MCF 10A (cell line): ENCODE measurements around the gene LDHAL6B. TPM values are rescaled to one million over a fixed set of nuclear protein-coding genes. Genes with fewer than 3 reads are reported as not detected.

Experiments
- BruUV-seq: library from RNA; stranded (reverse); fragments of 400-500 nt; replicated peaks from 2 replicates; lab custom pipeline; 2021; lab: Mats Ljungman, UMichigan
- CTCF ChIA-PET: fragments of 300-600 bp; sonication (Branson Sonifier 250); formaldehyde crosslinking; extraction: SDS; loops from one replicate; lab custom pipeline; 2021; ENCODE audit warnings: antibody characterized with exemption, inconsistent platforms; lab: Yijun Ruan, JAX
- POLR2A ChIA-PET: fragments of 300-600, 350-650 bp; sonication (Branson Sonifier 250); formaldehyde crosslinking; extraction: SDS; loops from one replicate; lab custom pipeline; 2020; ENCODE audit warnings: antibody characterized with exemption, inconsistent platforms; lab: Yijun Ruan, JAX
- DNase-seq: peaks from one replicate; pipeline ENCODE4 v3.0.0-alpha.2; 2018; ENCODE audit not compliant: unreplicated experiment
- H3K27ac Mint-ChIP-seq: one replicate; pipeline ENCODE4 v1.8.0; 2022; ENCODE audit warnings: mild to moderate bottlenecking, low read depth, mixed read lengths; ENCODE audit not compliant: unreplicated experiment
- H3K27me3 Mint-ChIP-seq: one replicate; pipeline ENCODE4 v1.8.0; 2022; ENCODE audit warnings: mixed read lengths; ENCODE audit not compliant: insufficient read depth, unreplicated experiment
- H3K36me3 Mint-ChIP-seq: one replicate; pipeline ENCODE4 v1.8.0; 2022; ENCODE audit warnings: mild to moderate bottlenecking, moderate library complexity, mixed read lengths; ENCODE audit not compliant: insufficient read depth, unreplicated experiment
- H3K4me1 Mint-ChIP-seq: one replicate; pipeline ENCODE4 v1.8.0; 2022; ENCODE audit warnings: mixed read lengths; ENCODE audit not compliant: insufficient read depth, unreplicated experiment
- H3K4me3 Mint-ChIP-seq: one replicate; pipeline ENCODE4 v1.8.0; 2022; ENCODE audit warnings: mild to moderate bottlenecking, moderate library complexity, mixed read lengths; ENCODE audit not compliant: unreplicated experiment
- H3K9me3 Mint-ChIP-seq: one replicate; pipeline ENCODE4 v1.8.0; 2022; ENCODE audit warnings: mixed read lengths; ENCODE audit not compliant: unreplicated experiment
- intact Hi-C: fragments of 100-400 bp; cut with micrococcal nuclease; formaldehyde crosslinking; loops from 2 replicates; pipeline ENCODE4 v1.14.1; 2022
- total RNA-seq: library from RNA; stranded (reverse); gene quantifications from 2 replicates; pipeline ENCODE4 v1.2.3, GENCODE V29; 2022
- TF ChIP-seq, protein P1 (sequence below): fragments of 200-600 bp; IDR thresholded peaks from one replicate; pipeline ENCODE4 v1.8.0; 2022; ENCODE audit warnings: antibody characterized with exemption, mild to moderate bottlenecking; ENCODE audit not compliant: unreplicated experiment

Gene LDHAL6B
- total RNA-seq, 1 experiment from 2014 or later, result not detected

DNA sequence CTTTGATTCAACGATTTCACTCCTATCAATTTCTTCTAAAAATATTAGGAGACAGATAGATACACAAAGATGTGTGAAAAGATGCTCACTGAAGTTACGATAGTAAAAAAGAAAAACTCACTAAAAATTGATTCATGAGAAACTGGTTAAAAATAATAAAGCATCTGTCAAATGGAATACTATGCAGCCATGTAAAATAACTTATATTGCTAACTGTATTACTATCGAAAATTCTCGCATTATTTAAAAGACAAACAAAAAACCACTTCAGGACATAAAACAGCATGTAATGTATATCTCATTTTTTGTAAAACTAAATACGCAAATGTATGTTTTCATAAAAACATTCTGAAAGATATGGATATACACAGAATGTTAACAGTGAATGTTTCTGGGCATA is 33.4 kb upstream of the LDHAL6B start:
- peaks cover 35% of the 10 kb centered on the region for H3K4me1 Mint-ChIP-seq
- intact Hi-C loops, result loop anchor here (10.0 kb wide), 1 partner anchor 62 kb away; no protein-coding TSS in a partner anchor
- peaks cover 31% of the 10 kb centered on the region for H3K36me3 Mint-ChIP-seq

DNA sequence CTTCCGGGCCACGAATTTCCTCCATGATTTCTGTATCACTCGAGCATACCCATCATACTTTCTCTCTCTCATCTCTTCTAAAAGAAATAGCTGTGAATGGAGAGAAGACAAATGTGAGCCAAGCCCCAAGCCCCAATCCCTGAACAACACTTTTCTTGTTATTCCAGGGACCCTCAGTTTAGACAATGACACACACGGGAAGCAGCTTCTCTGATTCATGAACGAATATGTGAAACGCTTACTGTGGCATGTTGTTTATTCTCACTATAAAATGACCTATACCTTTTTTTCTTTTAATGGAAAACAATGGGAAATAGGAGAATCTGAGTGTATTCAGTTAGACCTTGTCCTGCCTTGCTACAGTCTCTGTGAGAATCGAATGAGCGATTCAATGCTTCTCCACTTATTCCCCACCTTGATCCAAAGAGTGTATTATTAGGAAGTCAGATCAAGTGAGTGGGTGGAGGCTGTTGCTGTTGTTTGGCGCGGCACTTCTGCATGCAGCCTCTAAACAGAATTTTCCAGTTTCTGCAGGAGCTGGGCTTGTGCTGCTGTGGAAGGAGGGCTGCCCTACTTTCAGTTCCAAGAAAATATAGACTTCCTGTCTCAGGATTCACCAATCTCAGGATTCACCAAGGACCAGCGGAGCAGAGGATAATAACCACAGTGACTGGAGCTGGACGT is 32.4 kb upstream of the LDHAL6B start:
- ChIA-PET CTCF (interaction anchor here (0.5 to 2.3 kb wide), 22 partner anchors 9 to 355 kb away, joined by 3 to 11 read pairs (median 3); no protein-coding TSS in a partner anchor), POLR2A (interaction anchor here (0.6 to 2.1 kb wide), 8 partner anchors 8 to 198 kb away, joined by 3 to 26 read pairs (median 4); partner anchors contain the start of gene MYO1E)
- intact Hi-C loops, result loop anchor here (10.0 kb wide), 1 partner anchor 61 kb away; no protein-coding TSS in a partner anchor
- TF ChIP-seq, protein P1, sequence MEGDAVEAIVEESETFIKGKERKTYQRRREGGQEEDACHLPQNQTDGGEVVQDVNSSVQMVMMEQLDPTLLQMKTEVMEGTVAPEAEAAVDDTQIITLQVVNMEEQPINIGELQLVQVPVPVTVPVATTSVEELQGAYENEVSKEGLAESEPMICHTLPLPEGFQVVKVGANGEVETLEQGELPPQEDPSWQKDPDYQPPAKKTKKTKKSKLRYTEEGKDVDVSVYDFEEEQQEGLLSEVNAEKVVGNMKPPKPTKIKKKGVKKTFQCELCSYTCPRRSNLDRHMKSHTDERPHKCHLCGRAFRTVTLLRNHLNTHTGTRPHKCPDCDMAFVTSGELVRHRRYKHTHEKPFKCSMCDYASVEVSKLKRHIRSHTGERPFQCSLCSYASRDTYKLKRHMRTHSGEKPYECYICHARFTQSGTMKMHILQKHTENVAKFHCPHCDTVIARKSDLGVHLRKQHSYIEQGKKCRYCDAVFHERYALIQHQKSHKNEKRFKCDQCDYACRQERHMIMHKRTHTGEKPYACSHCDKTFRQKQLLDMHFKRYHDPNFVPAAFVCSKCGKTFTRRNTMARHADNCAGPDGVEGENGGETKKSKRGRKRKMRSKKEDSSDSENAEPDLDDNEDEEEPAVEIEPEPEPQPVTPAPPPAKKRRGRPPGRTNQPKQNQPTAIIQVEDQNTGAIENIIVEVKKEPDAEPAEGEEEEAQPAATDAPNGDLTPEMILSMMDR, result no peak
- no peaks in the 10 kb centered on the region for H3K27me3 Mint-ChIP-seq
- H3K36me3 Mint-ChIP-seq, result peaks cover 42% of the 10 kb centered on the region
- H3K27ac Mint-ChIP-seq, result peak overlapping the region; percentile 93
- H3K4me1 Mint-ChIP-seq, result peaks cover 30% of the 10 kb centered on the region
- BruUV-seq, result no TSS peak
- H3K4me3 Mint-ChIP-seq, result no peak overlapping the region
- no peaks in the 10 kb centered on the region for H3K9me3 Mint-ChIP-seq
- DNase-seq, result no peak

More for the DNA sequence above, 33.4 kb upstream of the LDHAL6B start:
- CTCF ChIA-PET, result interaction anchor here (1.3 to 2.3 kb wide), 4 partner anchors 8 to 321 kb away, joined by 3 to 11 read pairs (median 6); no protein-coding TSS in a partner anchor
- DNase-seq, result no peak
- TF ChIP-seq, protein P1, result no peak
- no peaks in the 10 kb centered on the region for H3K9me3 Mint-ChIP-seq
- BruUV-seq, result no TSS peak
- no peak overlapping the region for H3K4me3 Mint-ChIP-seq
- POLR2A ChIA-PET, result interaction anchor here (2.1 kb wide), 1 partner anchor 199 kb away, joined by 14 read pairs; the partner anchor contains the start of gene MYO1E
- no peaks in the 10 kb centered on the region for H3K27me3 Mint-ChIP-seq
- no peak overlapping the region for H3K27ac Mint-ChIP-seq

DNA sequence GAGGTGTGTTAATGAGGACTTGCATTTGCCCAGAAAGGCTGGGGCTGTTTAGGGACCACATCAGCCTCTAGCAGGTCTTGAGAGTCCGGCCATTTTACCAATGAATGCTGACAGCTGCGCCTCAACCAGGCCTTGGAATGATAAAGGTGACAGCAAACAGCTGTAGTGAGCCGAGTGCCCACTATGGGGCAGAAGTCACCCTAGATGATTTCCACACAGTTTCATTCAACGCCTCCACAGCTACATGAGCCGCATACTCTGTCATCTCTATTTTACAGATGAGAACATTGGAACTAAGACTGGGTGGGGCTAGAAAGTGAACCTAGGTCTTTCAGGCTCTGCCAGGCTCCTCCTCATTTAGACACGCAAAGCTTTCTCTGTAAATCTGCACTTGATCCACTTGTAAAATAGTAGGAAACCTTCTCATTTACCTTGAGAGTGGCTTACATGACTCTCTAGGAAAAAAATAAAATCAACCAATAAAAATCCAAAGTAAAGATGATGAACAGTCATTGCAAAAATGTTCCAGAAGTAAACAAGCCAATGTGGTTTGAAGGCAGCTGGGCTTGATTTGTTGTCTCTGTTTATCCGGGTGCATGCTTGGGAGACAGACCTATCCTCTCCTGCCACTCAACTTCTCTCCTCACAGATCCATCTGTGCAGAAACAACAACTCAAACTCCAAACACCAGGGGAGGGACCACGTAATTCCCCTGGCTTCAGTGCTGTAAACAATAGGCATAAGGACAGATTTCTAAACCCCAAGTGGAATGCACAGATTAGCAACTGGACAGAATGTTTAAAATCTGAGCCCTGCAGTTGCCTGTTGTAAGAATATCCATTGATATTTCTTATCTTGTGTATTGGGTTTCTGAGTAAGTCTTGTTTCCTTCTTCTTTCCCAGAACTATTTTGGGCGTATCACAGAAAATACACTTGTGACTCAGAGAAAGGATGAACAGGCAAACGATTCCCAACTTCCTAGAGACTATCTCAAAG is 31.5 kb upstream of the LDHAL6B start:
- H3K36me3 Mint-ChIP-seq, result peaks cover 43% of the 10 kb centered on the region
- POLR2A ChIA-PET, result interaction anchor here (0.6 to 2.1 kb wide), 10 partner anchors 8 to 197 kb away, joined by 3 to 26 read pairs (median 4); partner anchors contain the start of gene MYO1E
- peak; percentile 84 for DNase-seq
- no TSS peak for BruUV-seq
- no peaks in the 10 kb centered on the region for H3K27me3 Mint-ChIP-seq
- peak overlapping the region; percentile 93 for H3K27ac Mint-ChIP-seq
- peaks cover 22% of the 10 kb centered on the region for H3K4me1 Mint-ChIP-seq
- H3K4me3 Mint-ChIP-seq, result peak overlapping the region; percentile 29
- no peaks in the 10 kb centered on the region for H3K9me3 Mint-ChIP-seq
- CTCF ChIA-PET, result interaction anchor here (0.6 to 2.3 kb wide), 23 partner anchors 9 to 354 kb away, joined by 3 to 11 read pairs (median 4); no protein-coding TSS in a partner anchor
- intact Hi-C loops, result loop anchor here (1.0 to 10.0 kb wide), 3 partner anchors 60 to 318 kb away; no protein-coding TSS in a partner anchor
- TF ChIP-seq, protein P1, result peak; percentile 69
